Measurements from ENCODE around the gene AAK1.
"Not testable (repeated sequence)": the region's sequence is repeated elsewhere in the genome, so short reads cannot be mapped to it uniquely, and the experiment has no call there.

AAK1 gene

DNA sequence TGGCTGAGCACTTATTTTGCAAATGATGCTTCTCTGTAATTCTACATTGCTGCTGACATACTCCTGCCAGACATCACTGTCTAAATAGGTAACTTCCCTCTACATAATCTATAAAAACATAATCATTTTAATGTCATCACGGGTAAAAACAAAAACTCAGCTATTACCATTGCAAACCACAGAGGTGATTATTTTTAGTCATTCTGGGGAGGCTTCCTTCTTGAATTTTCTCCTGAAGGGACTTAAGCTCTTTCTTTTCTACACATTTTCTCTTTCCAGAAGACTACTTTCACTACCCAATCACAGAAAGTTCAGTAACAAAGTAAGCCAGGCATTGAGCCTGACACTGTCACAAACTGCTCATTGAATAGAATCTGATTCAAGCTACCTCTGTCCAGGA lies 165.9 kb downstream of the AAK1 start:
- no peak for DNase-seq

DNA sequence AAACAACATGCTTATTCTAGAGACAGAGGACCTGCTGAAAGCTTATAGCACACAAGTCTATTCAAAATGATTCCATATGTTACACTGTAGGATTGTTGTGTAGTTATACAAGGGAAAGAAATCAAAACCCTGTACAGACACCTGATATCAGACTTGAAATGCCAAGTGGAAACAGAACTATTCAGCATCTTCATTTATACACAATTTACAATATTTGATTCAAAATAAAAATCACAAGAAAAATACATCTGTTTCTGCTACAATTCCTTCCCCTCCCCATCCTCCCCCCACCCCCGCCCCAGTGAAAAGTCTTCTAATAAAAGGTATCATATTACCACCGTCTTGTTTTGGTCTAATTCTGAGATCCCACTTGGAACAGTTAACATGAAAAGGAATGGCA lies 168.9 kb downstream of the AAK1 start:
- DNase-seq = no peak

DNA sequence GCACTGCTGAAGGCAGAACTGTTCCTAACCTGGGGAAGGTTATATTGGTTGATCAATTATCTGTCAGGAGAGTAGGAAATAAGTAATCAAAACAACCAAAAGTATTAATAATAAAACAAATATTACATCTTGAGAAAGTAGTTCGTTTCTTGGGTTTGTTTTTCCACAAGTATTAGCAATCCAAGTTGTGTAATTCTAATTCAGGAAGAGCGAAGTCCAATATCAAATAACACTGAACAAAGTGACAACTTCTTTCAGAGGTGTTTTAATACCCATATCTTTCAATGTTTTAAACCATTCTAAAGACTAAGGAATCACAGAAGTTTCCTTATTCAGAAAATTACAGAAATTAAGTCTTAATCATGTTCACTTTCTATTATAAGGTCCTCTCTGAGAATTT lies 171.7 kb downstream of the AAK1 start:
- no peak for DNase-seq

DNA sequence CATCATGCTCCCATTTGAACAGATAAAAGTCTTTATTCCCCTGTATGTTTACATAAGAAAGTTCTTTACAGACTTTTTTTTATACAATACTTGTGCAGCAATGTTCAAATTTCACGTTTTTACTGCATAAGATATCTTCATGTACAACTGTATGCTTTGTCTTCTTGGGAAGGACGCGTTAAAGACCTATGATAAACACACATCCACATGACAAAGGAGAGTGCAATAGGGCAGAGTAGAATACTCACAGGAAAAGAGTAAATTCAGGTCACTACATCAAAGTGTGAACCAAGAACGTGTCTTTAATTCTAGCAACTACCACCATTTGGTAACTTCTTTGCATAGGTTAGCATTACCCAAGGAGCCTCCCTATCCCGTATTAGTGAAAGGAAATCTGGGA lies 172.6 kb downstream of the AAK1 start:
- DNase-seq = no peak

DNA sequence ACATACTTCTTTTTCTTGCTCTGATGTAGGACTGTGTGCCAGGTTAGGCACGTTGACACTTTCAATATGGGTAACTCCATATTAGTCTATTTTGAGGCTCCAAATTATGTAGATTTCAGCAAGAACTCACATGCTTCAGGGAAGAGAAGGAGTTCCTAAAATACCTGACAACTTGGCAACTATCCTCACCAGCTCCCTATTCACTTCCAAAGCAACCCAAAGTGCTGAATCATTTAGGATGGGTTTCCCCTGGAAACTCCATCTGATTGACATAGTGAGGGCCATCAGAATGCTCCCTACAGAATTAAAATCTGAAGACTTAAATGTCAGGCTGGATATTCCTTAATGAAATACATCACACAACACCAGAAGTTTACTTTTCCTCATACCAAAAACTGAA lies 173.8 kb downstream of the AAK1 start:
- no peak for DNase-seq

DNA sequence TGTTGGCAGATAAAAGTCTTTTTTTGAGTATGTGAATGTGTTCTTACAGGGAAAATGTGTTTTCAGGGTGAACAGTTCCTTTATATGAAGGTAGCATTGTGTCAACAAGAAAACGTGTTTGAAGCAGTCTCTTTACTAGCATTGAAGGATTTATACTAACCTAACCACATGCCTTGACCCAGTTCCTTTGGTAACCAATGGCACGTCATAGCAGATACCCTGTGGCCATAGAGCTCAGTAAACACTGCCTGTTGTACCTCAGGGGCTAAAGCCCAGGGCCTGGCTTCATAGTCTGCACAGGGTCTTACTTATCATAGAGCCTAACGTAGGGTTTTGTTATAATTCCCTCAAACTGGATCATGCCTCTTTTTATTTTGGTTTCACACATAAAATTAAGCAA lies 174.2 kb downstream of the AAK1 start:
- DNase-seq = no peak

DNA sequence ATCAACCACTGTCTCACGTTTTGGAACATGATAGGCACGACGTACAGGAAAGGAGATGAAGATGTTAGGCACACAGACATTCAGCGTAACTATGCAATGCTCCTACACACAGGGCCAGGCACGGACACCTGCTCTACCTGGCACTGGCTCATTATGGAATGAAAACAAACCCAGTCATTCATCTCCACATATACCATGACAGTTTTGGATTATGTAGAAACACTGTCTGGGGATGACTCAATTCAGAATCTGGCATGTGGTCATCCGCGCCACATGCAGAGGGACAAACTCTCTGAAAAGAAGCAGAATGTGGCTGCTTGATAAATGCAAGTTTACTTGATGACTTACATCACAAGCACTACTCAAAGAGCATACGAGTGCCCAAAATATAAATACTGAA lies 176.8 kb downstream of the AAK1 start:
- no peak for DNase-seq

DNA sequence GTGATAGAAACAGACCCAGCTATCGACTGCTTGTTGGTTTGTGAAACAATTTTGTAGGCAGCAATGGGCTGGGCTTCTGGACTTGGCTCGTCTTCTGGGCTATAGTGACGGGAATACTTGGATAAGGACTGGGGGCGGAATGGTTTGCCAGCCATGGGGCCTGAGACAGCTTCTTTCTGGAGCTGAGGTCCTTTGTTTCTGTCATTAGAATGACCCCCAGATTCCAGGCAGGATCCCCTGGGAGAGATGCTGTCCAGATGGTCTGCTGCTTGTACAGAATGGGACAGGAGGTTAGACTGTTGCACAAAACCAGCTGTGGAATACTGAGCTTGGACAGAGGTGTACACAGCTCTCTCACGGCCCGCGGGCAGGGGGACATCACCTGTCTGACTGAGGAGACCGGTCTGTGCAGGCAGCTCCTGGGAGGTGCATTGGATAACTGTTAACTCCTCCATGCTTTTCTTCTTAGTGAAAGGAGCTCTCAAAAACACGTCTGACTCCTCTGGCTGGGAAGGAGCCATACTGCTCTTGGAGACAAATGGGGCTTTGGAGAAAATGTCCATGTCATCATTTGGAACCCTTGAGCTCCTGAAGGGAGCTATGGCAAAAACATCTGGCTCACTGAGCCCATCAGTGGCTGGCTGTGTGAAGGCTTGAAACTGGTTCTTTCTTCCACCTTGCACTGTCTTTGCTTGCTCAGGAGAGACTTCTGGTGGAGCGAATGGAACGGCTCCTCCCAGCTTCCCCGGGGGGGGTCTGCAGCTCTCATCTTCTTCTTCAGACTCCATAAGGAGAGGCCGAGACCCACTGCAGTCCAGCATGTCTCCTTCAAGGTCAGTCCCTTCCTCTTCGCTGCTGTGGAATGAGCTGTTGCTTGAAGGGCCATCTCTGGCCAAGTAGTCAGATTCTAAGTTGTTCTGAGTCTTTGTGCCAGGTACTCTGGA lies 177.8 kb downstream of the AAK1 start:
- no peak for DNase-seq

DNA sequence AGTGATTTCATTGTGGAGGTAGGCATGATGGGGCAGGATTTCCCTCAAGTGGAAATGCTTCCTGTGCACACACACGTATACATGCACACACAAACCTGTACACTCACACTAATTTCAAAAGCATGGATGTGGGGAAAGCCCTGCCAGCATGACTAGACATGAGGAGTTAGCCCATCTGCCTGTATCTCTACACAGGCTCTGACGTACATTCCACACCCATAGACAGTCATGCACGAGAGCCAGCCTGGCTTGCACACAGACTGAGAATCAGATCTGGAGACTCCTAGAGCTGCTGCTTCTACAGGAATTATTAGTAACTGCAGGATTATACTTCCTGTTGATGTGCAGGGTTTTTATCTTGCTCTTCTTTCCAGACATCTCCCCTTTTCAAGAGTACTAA lies 179.0 kb downstream of the AAK1 start:
- no peak for DNase-seq

DNA sequence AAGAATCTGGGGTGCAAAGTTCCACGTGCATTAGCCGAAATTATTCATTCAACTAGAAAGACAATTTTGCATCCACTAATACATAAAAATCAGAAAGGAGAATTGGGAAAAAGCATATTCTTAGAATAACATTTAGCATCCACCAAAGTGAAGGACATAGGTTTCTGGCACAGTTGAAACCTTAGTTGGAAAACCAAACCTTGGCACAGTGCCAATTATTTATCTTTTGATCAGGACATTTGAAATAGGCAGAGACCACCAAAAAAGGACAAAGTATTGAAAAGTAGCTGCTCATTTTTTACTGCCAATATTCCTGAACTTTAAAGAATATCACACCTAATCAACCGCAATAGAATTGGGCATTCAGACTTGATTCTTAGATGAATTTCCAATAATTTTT lies 180.8 kb downstream of the AAK1 start:
- no peak for DNase-seq

DNA sequence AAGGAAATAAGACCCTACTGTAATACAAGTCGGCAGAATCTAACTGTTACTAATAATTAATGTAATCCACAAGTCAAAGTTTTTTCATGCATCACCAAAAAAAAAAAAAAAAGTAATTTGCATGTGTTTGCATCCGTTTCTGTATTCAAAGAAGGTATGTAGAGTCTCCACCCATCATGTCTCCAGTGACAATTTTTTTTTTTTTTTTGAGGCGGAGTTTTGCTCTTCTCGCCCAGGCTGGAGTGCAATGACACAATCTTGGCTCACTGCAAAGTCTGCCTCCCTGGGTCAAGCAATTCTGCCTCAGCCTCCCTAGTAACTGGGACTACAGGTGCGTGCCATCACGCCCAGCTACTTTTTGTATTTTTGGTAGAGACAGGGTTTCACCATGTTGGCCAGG lies 182.1 kb downstream of the AAK1 start:
- DNase-seq = no peak

DNA sequence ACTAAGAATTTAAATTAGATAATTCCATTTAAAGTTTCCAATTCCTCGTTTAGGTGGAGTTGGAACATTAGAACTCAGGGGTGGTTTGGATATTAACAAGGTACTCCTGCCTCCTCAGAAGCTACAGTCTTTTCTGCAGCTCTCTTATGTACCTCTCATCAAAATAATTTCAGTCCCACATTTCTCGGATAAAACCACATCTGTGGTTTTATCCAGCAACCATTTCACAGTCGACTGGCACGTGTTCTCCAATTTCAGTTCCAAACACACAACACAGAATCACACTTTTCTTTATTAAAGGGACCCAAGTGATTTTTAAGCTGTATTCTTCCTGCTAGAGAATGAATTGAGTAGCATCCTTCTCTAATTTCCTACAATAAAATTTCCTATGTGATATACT lies 183.6 kb downstream of the AAK1 start:
- DNase-seq = no peak

DNA sequence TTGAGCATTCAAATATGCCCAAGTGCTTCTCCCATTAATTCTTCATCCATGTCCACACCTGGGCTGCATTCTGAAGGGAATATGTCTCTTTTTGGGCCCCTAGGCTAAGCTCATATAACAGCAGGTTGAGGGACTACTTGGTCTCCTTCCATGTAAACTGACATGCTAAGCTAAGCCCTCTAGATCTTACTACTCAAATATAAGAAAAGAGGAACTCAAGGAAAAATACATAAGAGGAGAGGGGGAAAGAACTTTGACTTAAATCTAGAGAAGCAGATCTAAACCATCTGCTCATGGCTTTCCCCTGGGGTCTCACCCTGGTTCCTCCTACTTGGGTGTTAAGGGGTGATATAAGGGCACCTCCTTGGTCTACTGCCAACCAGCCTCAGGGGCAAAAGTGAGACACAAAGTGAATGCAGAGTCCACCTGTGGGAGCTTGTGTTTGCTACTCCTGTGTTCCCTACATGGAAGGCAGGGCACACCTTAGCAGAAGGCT lies 186.5 kb downstream of the AAK1 start:
- no peak for DNase-seq

DNA sequence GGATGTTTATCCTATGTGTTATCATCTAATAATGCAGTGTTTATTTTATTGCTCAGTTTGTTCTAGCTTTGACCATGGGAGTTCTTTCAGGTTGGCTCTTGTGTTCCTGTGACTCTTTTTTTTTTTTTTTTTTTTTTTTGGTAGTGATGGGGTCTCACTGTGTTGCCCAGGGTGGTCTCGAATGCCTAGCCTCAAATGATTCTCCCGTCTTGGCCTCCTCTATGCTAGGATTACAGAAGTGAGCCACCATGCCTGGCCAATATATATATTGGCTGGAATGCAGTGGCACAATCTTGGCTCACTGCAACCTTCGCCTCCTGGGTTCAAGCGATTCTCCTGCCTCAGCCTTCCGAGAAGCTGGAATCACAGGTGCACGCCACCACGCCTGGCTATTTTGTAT lies 187.4 kb downstream of the AAK1 start:
- no peak for DNase-seq

DNA sequence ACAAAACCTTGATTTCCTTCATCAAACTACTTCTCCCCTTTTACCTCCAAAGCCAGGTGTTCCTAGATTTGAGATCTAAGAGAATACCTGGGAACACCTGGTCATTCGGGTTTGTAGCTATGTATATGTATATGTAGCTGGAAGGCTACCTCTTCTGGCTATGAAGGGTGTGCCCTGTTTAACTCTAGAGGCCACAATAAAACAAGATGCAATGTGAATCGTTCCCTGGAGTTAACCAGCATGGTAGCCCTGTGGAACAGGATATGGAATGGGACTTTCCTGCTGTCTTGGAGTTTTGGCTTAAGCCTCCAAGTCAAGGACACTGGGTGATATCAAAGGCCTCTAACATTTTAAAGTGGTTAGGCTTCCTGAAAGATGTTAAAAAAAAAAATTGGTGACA lies 188.6 kb downstream of the AAK1 start:
- DNase-seq = no peak

DNA sequence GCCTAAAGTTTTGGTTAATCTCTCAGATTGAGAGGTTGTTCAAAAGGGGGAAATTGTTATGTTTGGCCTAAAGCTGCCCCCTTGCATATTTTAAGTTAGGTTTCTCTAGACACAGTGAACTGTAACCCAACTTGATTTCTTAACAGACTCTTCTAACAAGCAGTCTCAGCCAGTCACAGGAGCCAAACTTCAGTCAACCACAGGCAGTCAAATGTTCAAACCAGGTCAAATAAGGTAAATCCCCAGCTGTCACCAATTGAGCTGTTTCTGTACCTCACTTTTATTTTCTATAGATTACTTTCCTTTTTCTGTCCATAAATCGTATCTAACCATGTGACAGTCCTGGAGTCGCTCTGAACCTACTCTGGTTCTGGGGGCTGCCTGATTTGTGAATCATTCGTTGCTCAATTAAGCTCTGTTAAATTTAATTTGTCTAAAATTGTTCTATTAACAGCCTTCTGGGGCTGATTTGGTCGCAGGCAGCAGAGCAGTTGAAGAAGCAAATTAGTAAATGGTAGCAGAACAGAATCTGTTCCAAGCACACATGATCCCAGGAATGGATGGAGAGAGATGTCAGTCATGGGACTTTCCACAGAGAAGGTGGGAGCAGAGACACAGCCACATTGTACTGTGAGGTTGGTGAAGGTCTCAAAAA lies 189.9 kb downstream of the AAK1 start:
- DNase-seq = no peak

DNA sequence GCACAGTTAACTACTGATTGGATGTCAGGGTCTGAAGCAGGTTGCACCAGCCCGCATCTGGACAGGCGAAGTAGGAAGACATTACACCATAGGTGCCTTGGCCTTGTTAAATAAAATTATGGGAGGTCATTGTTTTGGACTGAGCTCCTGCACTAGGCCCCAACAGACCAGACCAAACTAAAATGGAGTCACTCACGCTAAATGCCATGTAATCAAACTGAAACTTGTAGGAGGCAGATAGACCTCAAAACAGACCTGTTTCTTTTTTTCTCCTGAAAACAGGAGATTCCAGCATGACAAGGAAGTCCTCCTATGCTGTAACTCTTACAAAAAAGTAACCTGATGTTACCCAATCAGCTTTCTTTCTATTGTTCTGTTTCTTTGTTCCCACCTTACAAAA lies 190.9 kb downstream of the AAK1 start:
- DNase-seq = no peak

DNA sequence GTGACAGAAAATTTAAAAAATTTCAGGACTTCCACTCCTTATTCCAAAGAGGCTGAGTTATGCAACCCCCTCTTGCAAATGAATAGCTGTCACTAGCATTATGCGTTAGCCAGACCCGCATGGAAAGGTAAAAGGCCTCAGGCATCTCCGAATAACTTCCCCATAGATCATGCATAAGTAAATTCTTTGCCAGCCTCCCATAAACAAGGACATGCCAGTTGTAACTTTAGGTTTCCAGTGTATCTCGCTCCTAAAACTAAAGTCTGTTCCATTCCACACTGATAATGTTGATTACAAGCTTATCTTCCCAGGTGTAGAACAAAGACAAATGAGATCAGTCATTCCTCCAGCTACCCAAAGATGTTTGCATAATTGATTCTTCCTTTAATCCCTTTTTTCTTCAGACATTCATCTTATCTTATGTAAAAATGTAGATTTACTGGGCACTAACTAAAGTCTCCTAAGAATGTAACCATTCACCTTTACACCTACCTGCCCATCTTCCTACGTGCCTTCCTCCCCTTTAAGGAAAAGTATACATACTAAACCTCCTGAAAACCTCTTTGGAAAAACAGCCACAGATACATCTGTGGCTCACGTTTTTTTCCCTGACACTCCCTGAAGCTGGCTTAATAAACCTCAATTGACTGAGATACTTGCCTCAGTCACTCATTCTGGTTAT lies 192.7 kb downstream of the AAK1 start:
- DNase-seq = no peak

DNA sequence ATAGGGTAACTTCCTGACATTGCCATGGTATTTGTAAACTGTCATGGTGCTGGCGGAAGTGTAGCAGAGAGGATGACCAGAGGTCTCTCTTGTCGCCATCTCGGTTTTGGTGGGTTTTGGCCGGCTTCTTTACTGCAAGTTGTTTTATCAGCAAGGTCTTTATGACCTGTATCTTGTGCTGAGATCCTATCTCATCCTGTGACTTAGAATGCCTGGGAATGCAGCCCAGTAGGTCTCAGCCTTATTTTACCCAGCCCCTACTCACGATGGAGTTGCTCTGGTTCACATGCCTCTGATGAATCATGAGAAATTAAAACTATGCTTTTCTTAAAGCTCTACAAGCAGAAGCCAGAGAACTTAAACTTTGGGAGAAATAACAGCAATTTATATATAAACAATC lies 193.6 kb downstream of the AAK1 start:
- no peak for DNase-seq

DNA sequence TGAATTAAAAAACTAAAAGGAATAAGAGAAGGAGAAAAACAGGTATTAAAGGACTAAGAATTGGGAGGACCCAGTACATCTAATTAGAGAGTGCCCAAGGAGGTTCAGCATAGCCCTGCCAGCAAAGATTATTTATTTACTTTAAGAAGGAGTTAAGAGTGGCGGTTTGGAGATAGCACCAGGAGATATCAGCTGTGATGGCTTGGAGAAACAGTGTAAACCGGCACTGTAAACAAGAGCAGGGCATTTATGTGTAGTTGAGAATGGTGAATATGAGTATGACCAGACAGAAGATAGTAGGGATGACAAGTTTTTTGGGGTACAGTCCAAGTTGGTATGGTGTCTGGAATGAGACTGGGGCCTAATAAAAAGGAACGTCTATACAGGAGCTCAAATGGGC lies 199.9 kb downstream of the AAK1 start:
- DNase-seq = not testable (repeated sequence)

DNA sequence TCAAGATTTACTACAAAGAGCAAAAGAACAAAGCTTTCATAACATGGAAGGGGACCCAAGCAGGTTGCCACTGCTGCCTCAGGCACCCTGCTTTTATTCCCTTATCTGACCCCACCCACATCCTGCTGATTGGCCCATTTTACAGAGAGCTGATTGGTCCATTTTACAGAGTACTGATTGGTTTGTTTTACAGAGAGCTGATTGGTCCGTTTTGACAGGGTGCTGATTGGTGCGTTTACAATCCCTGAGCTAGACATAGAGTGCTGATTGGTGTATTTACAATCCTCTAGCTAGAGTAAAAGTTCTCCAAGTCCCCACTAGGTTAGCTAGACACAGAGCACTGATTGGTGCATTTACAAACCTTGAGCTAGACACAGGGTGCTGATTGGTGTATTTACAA lies 204.0 kb downstream of the AAK1 start:
- DNase-seq = not testable (repeated sequence)

DNA sequence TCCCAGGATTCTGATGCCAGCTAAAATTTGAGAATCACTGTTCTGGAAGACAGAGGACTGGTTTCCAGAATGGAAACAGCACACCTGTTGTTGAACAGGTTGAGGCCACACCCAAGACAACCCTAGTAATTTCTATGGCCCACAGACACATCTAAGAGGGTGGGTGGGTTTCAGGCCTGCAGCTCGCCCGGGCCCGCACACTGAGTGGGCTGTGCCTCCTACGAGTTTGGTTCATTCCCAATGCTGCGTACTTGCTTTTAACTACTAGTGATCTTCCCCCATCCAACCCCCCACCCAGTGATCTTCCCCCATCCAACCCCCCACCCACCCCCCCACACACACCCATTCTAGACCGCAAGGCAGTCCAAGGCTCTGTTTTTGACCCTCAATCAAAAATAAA lies 205.0 kb downstream of the AAK1 start:
- DNase-seq = no peak

DNA sequence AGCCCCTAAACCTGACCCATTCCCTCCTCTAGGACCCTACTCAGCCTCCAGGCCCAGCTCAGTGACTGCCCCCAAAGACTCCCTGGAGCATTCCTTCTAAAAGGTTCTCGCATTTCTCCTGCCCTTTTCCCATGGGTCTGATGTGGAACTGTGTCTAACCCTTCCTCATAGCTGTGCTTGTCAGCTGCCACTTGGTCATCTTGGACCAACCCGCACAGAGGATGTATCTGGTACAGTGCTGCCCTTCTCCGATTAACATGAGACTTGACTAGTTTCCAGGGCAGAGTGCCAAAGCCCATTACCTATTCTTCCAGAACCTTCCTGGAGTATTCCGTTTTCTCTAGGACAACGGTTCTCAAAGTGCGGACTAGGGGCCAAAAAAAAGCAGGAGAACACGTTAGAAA lies 205.8 kb downstream of the AAK1 start:
- DNase-seq = no peak
